ENCODE measurements around the gene HIC1.

GRCh38 chr17:2071024-2071385 lies 16.1 kb downstream of the HIC1 start:
- TF ChIP-seq CTCF (conservative IDR thresholded peaks at IDR 0.05 in 1 of 2, IDR thresholded peaks at IDR 0.05 in 1 of 2; ENCODE audit: low read depth in 1 of 2, low read length in 2 of 2) (no peak), EZH2 (IDR thresholded peaks at IDR 0.05; ENCODE audit: low read length, missing control alignments) (no peak)
